CD4-positive, alpha-beta T cell treated with Interleukin-4 for 1 hour (primary cell): Measurements from ENCODE around the gene AWAT2.

Source experiments
- DNase-seq, 2 donors: peaks; one replicate each; pipeline ENCODE4 v3.0.0-alpha.2; 2020 to 2022

The AWAT2 gene, protein sequence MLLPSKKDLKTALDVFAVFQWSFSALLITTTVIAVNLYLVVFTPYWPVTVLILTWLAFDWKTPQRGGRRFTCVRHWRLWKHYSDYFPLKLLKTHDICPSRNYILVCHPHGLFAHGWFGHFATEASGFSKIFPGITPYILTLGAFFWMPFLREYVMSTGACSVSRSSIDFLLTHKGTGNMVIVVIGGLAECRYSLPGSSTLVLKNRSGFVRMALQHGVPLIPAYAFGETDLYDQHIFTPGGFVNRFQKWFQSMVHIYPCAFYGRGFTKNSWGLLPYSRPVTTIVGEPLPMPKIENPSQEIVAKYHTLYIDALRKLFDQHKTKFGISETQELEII

GRCh38 chrX:70049925-70050324 lies at the start of gene AWAT2:
TSS of gene AWAT2 (minus strand) at chrX:70049938. CDS start at chrX:70049932, 6 bp downstream.
- DNase-seq = no peak

GRCh38 chrX:70096052-70096451 lies 46.3 kb upstream of the AWAT2 start:
- DNase-seq = no peak

DNA sequence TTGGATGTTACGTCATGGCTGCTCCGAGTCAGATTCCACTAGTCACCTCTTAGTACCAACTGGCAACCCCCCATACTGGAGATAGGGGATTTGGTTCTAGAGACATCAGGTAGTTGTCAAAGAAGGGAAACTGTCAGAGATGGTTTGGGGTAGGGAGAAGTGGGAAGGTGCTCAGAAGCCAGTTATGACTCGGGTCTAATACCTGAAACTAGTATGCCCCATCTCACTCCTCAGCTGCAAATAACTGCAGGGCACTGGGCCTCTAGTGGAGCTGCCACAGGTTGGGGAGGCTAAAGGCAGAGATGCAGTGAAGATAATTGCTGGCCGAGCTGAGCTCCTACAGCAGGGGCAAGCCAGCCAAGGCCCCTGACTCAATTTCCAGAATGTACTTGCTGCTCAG lies 42.5 kb upstream of the AWAT2 start:
- DNase-seq = no peak

- DNase-seq = no peak
Observed at GRCh38 chrX:70089604-70090297, 40.0 kb upstream of the AWAT2 start.

DNA sequence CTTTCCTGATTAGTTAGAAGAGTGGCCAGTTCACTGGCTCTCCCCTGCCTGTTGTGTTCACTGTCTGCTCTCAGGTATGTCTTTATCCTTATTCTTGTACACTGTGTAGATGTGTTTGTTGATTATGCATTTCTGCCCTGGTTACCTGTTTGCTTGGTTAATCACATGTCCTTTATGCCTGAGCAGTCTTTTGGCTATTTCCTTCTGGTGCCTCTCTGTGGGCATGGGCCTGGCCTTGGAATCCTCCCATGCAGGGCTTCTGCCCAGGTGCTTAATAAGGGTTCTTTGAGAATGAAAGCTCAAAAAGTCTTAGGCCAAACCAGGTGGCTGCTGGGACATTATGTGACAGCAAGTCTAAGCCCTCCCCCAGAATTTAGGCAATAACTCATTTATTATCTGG lies 39.0 kb upstream of the AWAT2 start:
- DNase-seq = no peak

DNA sequence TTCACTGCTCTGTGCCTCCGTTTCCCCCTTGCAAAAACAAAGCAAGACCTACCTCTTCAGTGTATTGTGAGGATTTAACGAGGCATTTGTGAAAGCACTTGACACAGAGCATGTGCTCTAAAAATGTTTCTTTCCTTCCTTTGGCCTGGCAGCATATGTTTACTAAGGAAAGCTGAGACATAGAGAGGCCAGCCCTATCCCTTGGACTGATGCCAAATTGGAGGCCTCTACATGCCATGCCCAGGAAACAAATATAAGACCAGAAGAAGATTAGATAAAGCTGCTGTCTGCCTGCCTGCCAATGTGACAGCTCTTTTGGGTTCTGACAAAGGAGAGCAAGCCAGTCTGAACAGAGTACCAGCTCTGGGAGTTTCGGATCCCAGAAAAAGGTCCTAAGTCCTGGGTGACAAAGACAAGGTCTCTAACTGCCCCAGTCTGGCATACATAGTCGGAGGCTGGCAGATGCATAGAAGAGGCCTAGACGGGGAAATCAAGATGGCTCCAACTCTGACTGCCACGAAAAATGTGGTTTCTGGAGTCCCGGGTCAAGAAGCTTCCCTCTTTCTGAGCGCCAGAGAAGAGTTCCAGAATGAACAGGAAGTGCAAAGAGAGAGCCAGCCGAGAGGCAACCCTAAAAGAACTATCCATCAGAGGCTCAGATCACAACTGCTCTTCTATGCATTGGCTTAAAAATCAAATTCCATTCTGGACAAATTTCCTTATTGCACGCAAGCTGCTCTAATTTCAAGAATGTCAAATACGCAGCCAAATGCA lies 38.3 kb upstream of the AWAT2 start:
- no peak for DNase-seq

- DNase-seq = no peak
Observed at GRCh38 chrX:70084592-70085240, 35.0 kb upstream of the AWAT2 start.

DNA sequence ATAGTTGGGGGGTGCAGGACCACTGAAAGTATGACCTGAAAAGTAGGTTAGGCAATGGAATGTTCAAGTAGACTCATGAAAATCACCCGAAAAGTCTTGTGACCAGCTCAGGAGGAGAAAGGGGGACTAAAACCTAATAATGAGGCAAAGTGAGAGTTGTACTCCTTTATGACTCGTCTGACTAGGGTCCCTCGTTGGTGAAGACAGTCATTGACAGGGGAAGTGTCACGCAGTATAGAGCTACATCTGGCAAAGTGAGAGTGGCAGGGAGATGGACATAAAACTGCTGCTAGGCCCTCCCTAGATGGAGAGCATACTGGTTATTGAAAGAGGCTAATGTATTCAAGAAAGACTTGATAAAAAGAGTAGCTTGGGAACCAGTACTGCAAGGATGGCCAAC lies 33.0 kb upstream of the AWAT2 start:
- no peak for DNase-seq

DNA sequence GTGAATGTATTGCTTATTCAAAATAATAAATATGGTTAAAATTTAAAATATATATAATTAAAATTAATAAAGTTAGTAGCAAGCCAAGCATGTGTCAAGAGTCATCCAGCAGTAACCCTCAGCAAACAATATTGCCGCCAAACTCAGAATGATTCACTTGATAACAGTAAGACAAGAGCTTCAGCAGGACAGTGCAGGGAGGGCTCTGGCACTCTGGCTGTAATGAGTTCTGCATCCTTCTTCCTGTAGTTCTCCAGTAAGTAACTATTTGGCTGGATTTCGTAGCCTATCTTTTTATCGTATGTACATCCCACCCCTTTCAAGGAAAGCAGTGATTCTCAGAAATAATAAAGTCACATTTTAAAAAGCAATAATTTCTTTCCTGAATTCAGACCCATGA lies 30.1 kb upstream of the AWAT2 start:
- DNase-seq = no peak

- DNase-seq = no peak
Observed at GRCh38 chrX:70079297-70079696, 29.6 kb upstream of the AWAT2 start.

DNA sequence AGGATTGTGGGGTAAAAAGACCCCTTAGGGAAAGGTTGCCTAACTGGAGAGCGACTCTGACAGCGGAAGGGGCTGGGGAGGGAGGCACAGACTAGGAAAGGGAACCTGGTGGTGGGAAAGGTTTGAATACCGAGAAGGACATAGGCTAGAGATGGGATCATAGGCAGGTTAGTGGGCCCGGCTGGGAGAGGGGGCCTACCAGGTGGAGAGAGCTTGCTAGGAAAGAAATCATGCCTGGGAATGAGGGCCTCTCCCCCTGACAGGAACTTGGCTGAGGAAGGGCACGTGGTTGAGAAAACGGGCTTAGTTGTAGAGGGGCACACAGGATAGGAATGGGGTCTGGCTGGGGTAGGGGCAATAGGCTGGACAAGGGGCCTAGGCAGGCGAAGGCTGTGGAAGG lies 16.9 kb upstream of the AWAT2 start:
- DNase-seq = no peak

DNA sequence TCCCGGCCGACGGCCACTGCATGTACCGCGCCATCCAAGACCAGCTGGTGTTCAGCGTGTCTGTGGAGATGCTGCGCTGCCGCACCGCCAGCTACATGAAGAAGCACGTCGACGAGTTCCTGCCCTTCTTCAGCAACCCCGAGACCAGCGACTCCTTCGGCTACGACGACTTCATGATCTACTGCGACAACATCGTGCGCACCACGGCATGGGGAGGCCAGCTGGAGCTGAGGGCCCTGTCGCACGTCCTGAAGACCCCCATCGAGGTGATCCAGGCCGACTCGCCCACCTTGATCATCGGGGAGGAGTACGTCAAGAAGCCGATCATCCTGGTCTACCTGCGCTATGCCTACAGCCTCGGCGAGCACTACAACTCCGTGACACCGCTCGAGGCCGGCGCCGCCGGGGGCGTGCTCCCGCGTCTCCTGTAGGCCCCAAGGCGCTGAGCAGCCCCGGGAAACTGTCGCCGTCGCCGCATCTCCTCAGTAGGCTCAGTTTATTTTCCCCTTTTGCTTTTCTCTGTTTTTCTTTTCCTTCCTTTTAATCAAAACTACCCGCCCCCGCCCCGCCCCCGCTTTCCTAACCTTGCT lies 13.3 kb upstream of the AWAT2 start:
- no peak for DNase-seq

- no peak for DNase-seq
Observed at GRCh38 chrX:70062076-70062475, 12.3 kb upstream of the AWAT2 start, which contains the start of gene OTUD6A. TSS of gene OTUD6A (plus strand) at chrX:70062457. CDS start at chrX:70062525, 68 bp downstream.

DNA sequence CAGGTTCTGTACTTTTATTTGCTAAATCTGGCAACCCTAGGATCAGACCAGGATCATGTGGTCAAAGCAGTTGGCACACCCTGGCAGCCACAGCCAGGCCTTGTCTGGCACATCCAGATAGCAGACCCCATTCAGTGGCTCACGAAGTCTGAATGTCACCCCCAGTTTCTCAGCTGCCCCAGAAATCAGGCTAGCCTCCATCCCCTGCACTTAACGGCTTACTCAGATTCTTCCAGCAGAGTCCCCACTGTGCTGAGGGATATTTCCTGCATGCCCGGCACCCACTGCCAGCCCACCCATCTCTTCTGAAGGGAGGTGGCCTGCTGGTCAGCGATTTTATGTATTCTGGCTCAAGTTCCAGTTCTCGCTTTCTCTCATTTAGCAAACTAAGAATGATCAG lies 4.7 kb upstream of the AWAT2 start:
- DNase-seq = no peak

DNA sequence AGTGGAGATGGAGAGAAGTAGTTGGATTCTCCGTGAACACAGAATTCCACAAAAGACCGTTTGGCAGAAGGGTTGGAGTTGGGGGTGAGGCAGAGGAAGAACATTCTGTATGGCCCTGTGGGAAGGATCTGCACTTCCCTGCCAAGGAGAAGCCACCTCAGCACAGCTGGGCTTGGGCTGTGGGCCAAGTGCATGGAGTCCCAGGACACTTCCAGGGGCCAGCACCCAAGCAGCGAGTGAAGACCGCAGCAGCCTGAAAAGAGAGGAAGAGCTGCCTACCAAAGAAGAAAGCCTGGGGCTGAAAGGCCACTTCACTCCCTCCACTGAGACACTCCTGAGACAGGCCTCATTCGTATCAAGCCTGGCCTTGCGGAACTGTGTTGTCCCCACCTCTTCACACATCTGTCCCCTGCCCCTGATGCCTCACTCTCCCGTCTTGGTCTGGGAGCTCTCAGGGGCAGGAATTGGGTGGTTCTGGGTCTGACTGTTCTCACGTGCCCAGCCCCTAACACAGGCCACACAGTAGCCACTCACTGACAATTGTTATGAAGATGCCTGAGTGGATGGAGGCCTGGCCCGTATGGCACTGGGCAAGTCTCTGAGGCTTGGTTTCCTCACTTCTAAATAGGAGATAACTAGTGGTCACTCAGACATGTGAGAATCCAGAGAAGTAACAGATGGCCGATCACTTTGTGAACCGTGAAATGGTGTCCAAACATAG lies 3.3 kb upstream of the AWAT2 start:
- no peak for DNase-seq

GRCh38 chrX:70049406-70049805 lies 332 bp downstream of the AWAT2 start:
- DNase-seq = no peak

GRCh38 chrX:70046978-70047377 lies 2.8 kb downstream of the AWAT2 start:
- no peak for DNase-seq

GRCh38 chrX:70044541-70045245 lies 5.0 kb downstream of the AWAT2 start:
- no peak for DNase-seq

GRCh38 chrX:70043685-70044084 lies 6.1 kb downstream of the AWAT2 start:
- DNase-seq = no peak

DNA sequence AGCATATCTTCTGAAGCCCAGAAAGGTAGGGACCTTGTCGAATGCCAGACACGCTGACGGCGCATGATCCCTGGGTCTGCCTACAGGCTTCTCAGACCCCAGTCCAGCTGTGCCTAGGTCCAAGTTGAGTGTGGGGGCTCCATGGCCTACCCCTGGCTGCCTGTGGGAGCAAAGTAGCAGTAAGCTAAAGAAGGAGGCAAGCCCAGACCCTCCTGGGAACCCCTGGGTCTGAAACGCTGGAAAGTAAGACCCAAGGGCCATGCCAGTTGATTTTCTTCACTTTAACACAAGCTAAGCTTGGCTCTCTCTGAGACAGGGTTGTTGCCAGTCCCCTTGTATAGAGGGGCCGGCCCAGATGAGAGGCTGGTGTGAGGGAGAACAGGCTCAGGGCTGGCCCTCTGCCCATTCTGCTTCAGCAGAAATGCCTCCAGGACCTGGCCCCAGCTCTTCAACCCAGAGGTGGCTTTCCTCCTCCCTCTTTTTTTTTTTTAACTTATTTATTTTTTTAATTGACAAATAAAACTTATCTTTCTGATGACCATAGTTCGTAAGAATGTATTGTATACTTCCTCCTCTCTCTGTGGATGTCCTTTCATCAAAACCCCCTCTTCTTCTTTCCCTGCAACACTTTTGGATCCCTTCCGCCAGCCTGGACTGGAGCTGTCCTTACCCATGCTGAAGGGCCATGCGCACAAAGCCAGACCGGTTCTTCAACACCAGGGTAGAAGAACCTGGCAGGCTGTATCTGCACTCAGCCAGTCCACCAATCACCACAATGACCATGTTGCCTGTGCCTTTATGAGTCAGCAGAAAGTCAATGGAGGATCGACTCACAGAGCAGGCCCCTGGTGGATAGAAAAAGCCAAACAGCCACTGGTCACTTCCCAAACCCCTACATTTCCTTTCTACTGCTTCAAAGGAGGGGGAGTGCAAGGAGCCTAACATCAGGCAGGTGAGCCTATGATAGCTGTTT lies 7.1 kb downstream of the AWAT2 start:
- DNase-seq = no peak
